IMR-90 (cell line): ENCODE data around the gene HYAL1. TPM values are rescaled to one million over a fixed set of nuclear protein-coding genes. Genes with fewer than 3 reads are reported as not detected.

Source experiments
- ATAC-seq: fragments of 200-7000 bp; cut with Tn5 transposase; 2 replicates; pipeline ENCODE4 v1.9.1; 2020; ENCODE audit warnings: low read depth, mild to moderate bottlenecking, moderate library complexity
- BruUV-seq: library from RNA; stranded (reverse); fragments of 400-500 nt; replicated peaks from 2 replicates; lab custom pipeline; 2021; lab: Mats Ljungman, UMichigan
- CTCF ChIA-PET: fragments of 300-600 bp; formaldehyde crosslinking; extraction: SDS; loops from one replicate; lab custom pipeline; 2021; ENCODE audit warnings: antibody characterized with exemption; lab: Yijun Ruan, JAX
- POLR2A ChIA-PET: fragments of 300-600 bp; sonication (Branson Sonifier 250); formaldehyde crosslinking; loops from one replicate; lab custom pipeline; 2022; ENCODE audit warnings: antibody characterized with exemption; ENCODE audit not compliant: unreplicated experiment; lab: Charles Lee
- DNase-seq: peaks from one replicate; pipeline ENCODE4 v3.0.0; 2013
- H2AFZ ChIP-seq: replicated peaks from 2 replicates; pipeline ENCODE3; 2013; ENCODE audit warnings: low read length, mild to moderate bottlenecking; ENCODE audit not compliant: poor library complexity
- H2AK5ac ChIP-seq: 2 replicates; pipeline ENCODE4 v1.6.1; 2013; ENCODE audit warnings: low read depth, low read length, inconsistent platforms
- H2AK9ac ChIP-seq: replicated peaks from 2 replicates; pipeline ENCODE3; 2013; ENCODE audit warnings: mild to moderate bottlenecking, low read depth, low read length, moderate library complexity; ENCODE audit not compliant: poor library complexity
- H2BK120ac ChIP-seq: 2 replicates; pipeline ENCODE4 v1.6.1; 2013; ENCODE audit warnings: low read depth, low read length, inconsistent platforms
- H2BK15ac ChIP-seq: 3 replicates; pipeline ENCODE4 v1.6.1; 2013; ENCODE audit warnings: low read depth, low read length, inconsistent platforms
- H2BK20ac ChIP-seq: 2 replicates; pipeline ENCODE4 v1.6.1; 2013; ENCODE audit warnings: low read depth, mild to moderate bottlenecking, inconsistent platforms, low read length, moderate library complexity
- H2BK5ac ChIP-seq: 2 replicates; pipeline ENCODE4 v1.6.1; 2013; ENCODE audit warnings: mild to moderate bottlenecking, low read depth, low read length, inconsistent platforms; ENCODE audit not compliant: poor library complexity, severe bottlenecking
- H3K14ac ChIP-seq: replicated peaks from 2 replicates; pipeline ENCODE4 v1.6.1; 2013; ENCODE audit warnings: low read depth, low read length, inconsistent platforms
- H3K18ac ChIP-seq: 2 replicates; pipeline ENCODE4 v1.6.1; 2013; ENCODE audit warnings: low read depth, low read length, control low read depth
- H3K23ac ChIP-seq: 2 replicates; pipeline ENCODE4 v1.6.1; 2013; ENCODE audit warnings: low read depth, low read length, inconsistent platforms
- H3K27ac ChIP-seq: 2 replicates; pipeline ENCODE4 v1.5.1; 2013; ENCODE audit warnings: mild to moderate bottlenecking, control low read depth, low read length; ENCODE audit not compliant: insufficient read depth
- H3K27me3 ChIP-seq: 2 replicates; pipeline ENCODE4 v1.6.1; 2013; ENCODE audit warnings: low read length; ENCODE audit not compliant: control insufficient read depth, insufficient read depth
- H3K36me3 ChIP-seq: 2 replicates; pipeline ENCODE4 v1.6.1; 2013; ENCODE audit warnings: low read length, mixed read lengths; ENCODE audit not compliant: control insufficient read depth, insufficient read depth
- H3K4ac ChIP-seq: 2 replicates; pipeline ENCODE4 v1.6.1; 2013; ENCODE audit warnings: low read depth, low read length, inconsistent platforms
- H3K4me1 ChIP-seq: 2 replicates; pipeline ENCODE4 v1.6.1; 2013; ENCODE audit warnings: low read length, mixed read lengths; ENCODE audit not compliant: control insufficient read depth, insufficient read depth
- H3K4me2 ChIP-seq: 2 replicates; pipeline ENCODE4 v1.6.1; 2013; ENCODE audit warnings: low read depth, mild to moderate bottlenecking, control low read depth, low read length, moderate library complexity
- H3K4me3 ChIP-seq: 2 replicates; pipeline ENCODE4 v1.5.1; 2013; ENCODE audit warnings: low read depth, mild to moderate bottlenecking, control low read depth, low read length, moderate library complexity; ENCODE audit not compliant: insufficient read depth
- H3K56ac ChIP-seq: 2 replicates; pipeline ENCODE4 v1.6.1; 2013; ENCODE audit warnings: low read length, inconsistent platforms; ENCODE audit not compliant: insufficient read depth; ENCODE audit errors: extremely low read depth
- H3K79me1 ChIP-seq, 2 experiments: 2 replicates each; pipeline ENCODE4 v1.6.1; 2013; ENCODE audit warnings: low read length in 2 of 2, inconsistent platforms in 1 of 2, low read depth in 1 of 2
- H3K9ac ChIP-seq: 2 replicates; pipeline ENCODE4 v1.6.1; 2013; ENCODE audit warnings: low read depth, low read length, control low read depth
- H3K9me1 ChIP-seq: 2 replicates; pipeline ENCODE4 v1.6.1; 2013; ENCODE audit warnings: low read length, inconsistent platforms; ENCODE audit not compliant: insufficient read depth
- H3K9me3 ChIP-seq: 2 replicates; pipeline ENCODE4 v1.6.1; 2013; ENCODE audit warnings: low read length; ENCODE audit not compliant: control insufficient read depth, insufficient read depth
- H4K20me1 ChIP-seq: 2 replicates; pipeline ENCODE4 v1.6.1; 2013; ENCODE audit warnings: low read length, inconsistent platforms; ENCODE audit not compliant: insufficient read depth
- H4K5ac ChIP-seq: 2 replicates; pipeline ENCODE4 v1.6.1; 2013; ENCODE audit warnings: mild to moderate bottlenecking, low read depth, low read length, control low read depth
- H4K8ac ChIP-seq, 2 experiments: 2 replicates each; pipeline ENCODE4 v1.6.1; 2013; ENCODE audit warnings: low read depth in 2 of 2, low read length in 2 of 2, control low read depth in 1 of 2, inconsistent platforms in 1 of 2
- H4K91ac ChIP-seq: 2 replicates; pipeline ENCODE4 v1.6.1; 2013; ENCODE audit warnings: low read depth, low read length, inconsistent platforms; ENCODE audit not compliant: insufficient read depth
- BHLHE40 ChIP-seq: fragments of 150-350 bp; IDR thresholded peaks from 2 replicates; pipeline ENCODE4 v1.6.1; 2016; ENCODE audit warnings: mild to moderate bottlenecking, low read depth, low read length
- MXI1 ChIP-seq: IDR thresholded peaks from 2 replicates; pipeline ENCODE4 v1.6.1; 2012; ENCODE audit warnings: low read depth, mild to moderate bottlenecking, low read length, moderate library complexity, borderline replicate concordance
- NFE2L2 ChIP-seq: fragments of 150-350 bp; IDR thresholded peaks from 2 replicates; pipeline ENCODE4 v1.6.1; 2016; ENCODE audit warnings: low read depth, mild to moderate bottlenecking, low read length
- RCOR1 ChIP-seq: IDR thresholded peaks from 2 replicates; pipeline ENCODE4 v1.6.1; 2012; ENCODE audit warnings: mild to moderate bottlenecking, low read length, improper control_type of control experiment; ENCODE audit not compliant: insufficient replicate concordance
- USF2 ChIP-seq: fragments of 150-350 bp; IDR thresholded peaks from 2 replicates; pipeline ENCODE4 v1.6.1; 2017; ENCODE audit warnings: mild to moderate bottlenecking, antibody characterized with exemption, low read length, low read depth
- WGBS, 2 experiments: methylation state at CpG; one replicate each; pipeline versions ENCODE4 v1.1.5 to v1.1.7; 2013; ENCODE audit warnings: missing lambda C conversion rate in 2 of 2; ENCODE audit not compliant: insufficient read length in 1 of 2; ENCODE audit errors: extremely low coverage in 2 of 2; 5-methylcytosine and 5-hydroxymethylcytosine counted together
- dilution Hi-C: fragments of 300-500 bp; cut with HindIII; formaldehyde crosslinking; loops from one replicate; pipeline ENCODE4 v1.14.3; 2018; ENCODE audit warnings: low sequenced_read_pairs; ENCODE audit not compliant: unreplicated experiment
- in situ Hi-C: fragments of 300-500 bp; cut with MboI; formaldehyde crosslinking; loops from 3 replicates; pipeline ENCODE4 v1.14.3; 2019; ENCODE audit warnings: low sequenced_read_pairs, inconsistent platforms, mixed read lengths
- intact Hi-C: fragments of 100-400 bp; cut with micrococcal nuclease; formaldehyde crosslinking; loops from 2 replicates; pipeline ENCODE4 v1.10.0; 2022
- polyA plus RNA-seq, 3 experiments: library from polyadenylated mRNA; depleted of rRNA; stranded (reverse); fragments of >200 nt; gene quantifications; 2 replicates each; pipeline ENCODE4 v1.2.3, GENCODE V29; 2012; ENCODE audit warnings: low replicate concordance in 1 of 3
- total RNA-seq: library from RNA; depleted of rRNA; stranded (reverse); fragments of >200 nt; gene quantifications from 2 replicates; pipeline ENCODE4 v1.2.3, GENCODE V29; 2012

The HYAL1 gene
- total and polyA plus RNA-seq, 2 of the 4 experiments (the other 2 are of a cell fraction) = 0.32 to 0.36 TPM

DNA sequence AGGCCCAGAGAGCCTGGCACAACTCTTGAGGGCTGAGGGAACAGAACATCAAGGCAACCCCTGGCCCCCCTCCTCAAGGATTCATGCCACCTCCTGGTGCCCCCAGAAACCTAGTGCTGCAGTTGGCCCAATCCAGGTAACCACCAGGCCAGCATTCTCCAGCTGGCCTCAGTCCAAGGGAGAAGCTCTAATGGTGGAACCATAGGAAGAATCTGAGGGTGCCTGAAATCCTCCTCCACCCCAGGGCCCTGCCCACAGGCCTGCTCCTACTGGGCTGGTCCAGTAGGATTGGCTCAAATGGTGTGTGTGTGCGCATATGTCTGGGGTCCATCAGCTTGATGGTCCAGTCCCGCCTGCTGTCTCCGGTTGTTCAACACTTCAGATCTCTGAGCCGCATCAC is 11.4 kb upstream of the HYAL1 start:
- POLR2A ChIA-PET = no interaction called here
- H3K9me3 ChIP-seq = no peaks in the 10 kb centered on the region

More for the DNA sequence above, 11.4 kb upstream of the HYAL1 start:
- H2BK5ac ChIP-seq = no peak overlapping the region
- no peak overlapping the region for H2BK20ac ChIP-seq
- no peak overlapping the region for H3K27ac ChIP-seq
- H3K27me3 ChIP-seq = no peaks in the 10 kb centered on the region
- no peak overlapping the region for H4K8ac ChIP-seq
- no CpG with 5 or more reads among the region's 4 CpGs for WGBS, 2 experiments
- H2AK9ac ChIP-seq = no peak overlapping the region
- H3K9me1 ChIP-seq = peaks cover 18% of the 10 kb centered on the region
- DNase-seq (no peak), ATAC-seq (no peak)
- in situ Hi-C loops = no loop called here
- H3K9ac ChIP-seq = no peak overlapping the region
- TF ChIP-seq BHLHE40 (no peak), MXI1 (no peak), NFE2L2 (no peak), RCOR1 (no peak), USF2 (no peak)
- peaks cover 9% of the 10 kb centered on the region; the same call in 1 of the 2 replicates for H3K4me1 ChIP-seq
- no peak overlapping the region for H3K56ac ChIP-seq
- peaks cover 38% of the 10 kb centered on the region for H3K36me3 ChIP-seq
- no TSS peak for BruUV-seq
- H2BK120ac ChIP-seq = no peak overlapping the region
- H3K4ac ChIP-seq = no peak overlapping the region
- no peak overlapping the region for H3K23ac ChIP-seq
- intact Hi-C loops = no loop called here
- no peak overlapping the region for H2BK15ac ChIP-seq
- H3K4me3 ChIP-seq = no peak overlapping the region
- H4K5ac ChIP-seq = no peak overlapping the region
- CTCF ChIA-PET = no interaction called here
- dilution Hi-C loops = no loop called here
- peaks cover 18 to 40% of the 10 kb centered on the region in 2 experiments for H3K79me1 ChIP-seq
- no peak overlapping the region for H3K18ac ChIP-seq
- H3K14ac ChIP-seq = no peak overlapping the region
- H2AFZ ChIP-seq = no peak overlapping the region
- no peak overlapping the region for H2AK5ac ChIP-seq
- no peak overlapping the region for H3K4me2 ChIP-seq
- H4K20me1 ChIP-seq = 0 out of 2 replicates have a peak, but pooled peaks cover 13% of the 10 kb centered on the region
- no peak overlapping the region for H4K91ac ChIP-seq
